Activated naive CD4-positive, alpha-beta T cell treated with anti-CD3 and anti-CD28 coated beads, Interleukin-2, amount 50 U/mL, for 72 hours (primary cell): ENCODE data around the gene PTPN2. TPM values are rescaled to one million over a fixed set of nuclear protein-coding genes. Genes with fewer than 3 reads are reported as not detected.
A peak's percentile ranks its signal among the peaks of the same experiment; 100 is the strongest.

Source experiments
- ATAC-seq, 2 donors: fragments of 150-1000 bp; cut with Tn5 transposase; 2 replicates each; pipeline ENCODE4 v1.10.0; 2021; ENCODE audit warnings: mild to moderate bottlenecking in 2 of 2, moderate library complexity in 2 of 2
- DNase-seq, 2 donors: peaks; one replicate each; pipeline ENCODE4 v3.0.0; 2021 to 2022; ENCODE audit warnings: low spot score in 2 of 2
- H3K27ac Mint-ChIP-seq, 2 donors: one replicate each; pipeline ENCODE4 v1.8.0; 2022; ENCODE audit warnings: mild to moderate bottlenecking in 2 of 2, mixed read lengths in 2 of 2
- H3K36me3 Mint-ChIP-seq, 2 donors: one replicate each; pipeline ENCODE4 v1.8.0; 2022; ENCODE audit warnings: mixed read lengths in 2 of 2
- H3K9me3 Mint-ChIP-seq, 2 donors: one replicate each; pipeline ENCODE4 v1.8.0; 2022; ENCODE audit warnings: mixed read lengths in 2 of 2
- total RNA-seq, 2 donors: library from RNA; stranded (reverse); gene quantifications; one replicate each; pipeline ENCODE4 v1.2.3, GENCODE V29; 2022

The PTPN2 gene
- total RNA-seq, 2 donors from 2014 or later = 57.0 to 69.9 TPM

GRCh38 chr18:12821408-12821807, 62.6 kb downstream of the PTPN2 start:
- Mint-ChIP-seq H3K27ac (peak overlapping the region; percentile 5 to 42), H3K36me3 (peaks cover 1 to 34% of the 10 kb centered on the region in 2 donors)

GRCh38 chr18:12820506-12820905, 63.5 kb downstream of the PTPN2 start:
- H3K36me3 Mint-ChIP-seq = peaks cover 10 to 37% of the 10 kb centered on the region in 2 donors
- no peaks in the 10 kb centered on the region for H3K9me3 Mint-ChIP-seq
- DNase-seq (no peak), ATAC-seq (no peak)
- H3K27ac Mint-ChIP-seq = peak overlapping the region in 1 of 2 donors; percentile 76

More at GRCh38 chr18:12821408-12821807, 62.6 kb downstream of the PTPN2 start:
- no peaks in the 10 kb centered on the region for H3K9me3 Mint-ChIP-seq
- no peak for DNase-seq
- ATAC-seq = no peak

- Mint-ChIP-seq H3K36me3 (peaks cover 10 to 32% of the 10 kb centered on the region in 2 donors), H3K9me3 (no peaks in the 10 kb centered on the region), H3K27ac (no peak overlapping the region)
- ATAC-seq (peak in 1 of 2 donors; percentile 29), DNase-seq (no peak)
Measured at GRCh38 chr18:12819841-12820240, 64.2 kb downstream of the PTPN2 start.

- ATAC-seq = peak; percentile 73 to 94
- H3K9me3 Mint-ChIP-seq = no peaks in the 10 kb centered on the region
- H3K36me3 Mint-ChIP-seq = peaks cover 10 to 32% of the 10 kb centered on the region in 2 donors
- H3K27ac Mint-ChIP-seq = peak overlapping the region in 1 of 2 donors; percentile 85
- DNase-seq = no peak
Measured at GRCh38 chr18:12819322-12819721, 64.7 kb downstream of the PTPN2 start.

- H3K9me3 Mint-ChIP-seq = no peaks in the 10 kb centered on the region
- peaks cover 10 to 36% of the 10 kb centered on the region in 2 donors for H3K36me3 Mint-ChIP-seq
- peak overlapping the region in 1 of 2 donors; percentile 37 for H3K27ac Mint-ChIP-seq
- no peak for ATAC-seq
- DNase-seq = no peak
Measured at GRCh38 chr18:12818243-12818642, 65.8 kb downstream of the PTPN2 start.

- Mint-ChIP-seq H3K9me3 (no peaks in the 10 kb centered on the region), H3K27ac (no peak overlapping the region), H3K36me3 (peaks cover 10 to 35% of the 10 kb centered on the region in 2 donors)
- DNase-seq (no peak), ATAC-seq (no peak)
Measured at GRCh38 chr18:12816451-12816850, 67.6 kb downstream of the PTPN2 start.

- ATAC-seq = peak; percentile 81 to 95
- no peak for DNase-seq
- peak overlapping the region in 1 of 2 donors; percentile 79 for H3K27ac Mint-ChIP-seq
Measured at GRCh38 chr18:12811191-12811950, 72.7 kb downstream of the PTPN2 start.

GRCh38 chr18:12803069-12803936, 80.7 kb downstream of the PTPN2 start:
- DNase-seq = no peak
- ATAC-seq = peak in 1 of 2 donors; percentile 60
- Mint-ChIP-seq H3K9me3 (no peaks in the 10 kb centered on the region), H3K27ac (no peak overlapping the region), H3K36me3 (peaks cover 0 to 15% of the 10 kb centered on the region in 2 donors)

More at GRCh38 chr18:12811191-12811950, 72.7 kb downstream of the PTPN2 start:
- H3K9me3 Mint-ChIP-seq = no peaks in the 10 kb centered on the region
- peaks cover 14 to 47% of the 10 kb centered on the region in 2 donors for H3K36me3 Mint-ChIP-seq

- H3K27ac Mint-ChIP-seq = no peak overlapping the region
- no peaks in the 10 kb centered on the region for H3K9me3 Mint-ChIP-seq
- no peak for DNase-seq
- ATAC-seq = no peak
- H3K36me3 Mint-ChIP-seq = peaks cover 0 to 12% of the 10 kb centered on the region in 2 donors
Measured at GRCh38 chr18:12802538-12802937, 81.5 kb downstream of the PTPN2 start.

- Mint-ChIP-seq H3K9me3 (no peaks in the 10 kb centered on the region), H3K36me3 (no peaks in the 10 kb centered on the region), H3K27ac (no peak overlapping the region)
- DNase-seq (no peak), ATAC-seq (no peak)
Measured at GRCh38 chr18:12796448-12796847, 87.6 kb downstream of the PTPN2 start.

- DNase-seq (no peak), ATAC-seq (peak in 1 of 2 donors; percentile 41)
- Mint-ChIP-seq H3K27ac (no peak overlapping the region), H3K9me3 (no peaks in the 10 kb centered on the region), H3K36me3 (no peaks in the 10 kb centered on the region)
Measured at GRCh38 chr18:12791610-12792009, 92.4 kb downstream of the PTPN2 start.

- Mint-ChIP-seq H3K9me3 (no peaks in the 10 kb centered on the region), H3K27ac (no peak overlapping the region), H3K36me3 (peaks cover 0 to 5% of the 10 kb centered on the region in 2 donors)
- ATAC-seq (no peak), DNase-seq (no peak)
Measured at GRCh38 chr18:12786669-12787068, 97.4 kb downstream of the PTPN2 start.

- no peaks in the 10 kb centered on the region for H3K9me3 Mint-ChIP-seq
- peaks cover 0 to 5% of the 10 kb centered on the region in 2 donors for H3K36me3 Mint-ChIP-seq
- no peak for ATAC-seq
- H3K27ac Mint-ChIP-seq = peak overlapping the region; percentile 15 to 18
- no peak for DNase-seq
Measured at GRCh38 chr18:12783524-12783923, 100.5 kb downstream of the PTPN2 start.

GRCh38 chr18:12782521-12782920, 101.5 kb downstream of the PTPN2 start:
- Mint-ChIP-seq H3K27ac (no peak overlapping the region), H3K9me3 (no peaks in the 10 kb centered on the region), H3K36me3 (peaks cover 0 to 5% of the 10 kb centered on the region in 2 donors)
- DNase-seq (no peak), ATAC-seq (no peak)

GRCh38 chr18:12779456-12779855, 104.6 kb downstream of the PTPN2 start:
- ATAC-seq = no peak
- peaks cover 4 to 6% of the 10 kb centered on the region in 2 donors for H3K9me3 Mint-ChIP-seq
- DNase-seq = no peak
- H3K36me3 Mint-ChIP-seq = peaks cover 9 to 10% of the 10 kb centered on the region in 2 donors
- H3K27ac Mint-ChIP-seq = no peak overlapping the region

GRCh38 chr18:12779043-12779442, 105.0 kb downstream of the PTPN2 start:
- ATAC-seq = no peak
- Mint-ChIP-seq H3K9me3 (peaks cover 4 to 6% of the 10 kb centered on the region in 2 donors), H3K27ac (no peak overlapping the region), H3K36me3 (peaks cover 9 to 10% of the 10 kb centered on the region in 2 donors)
- DNase-seq = no peak

GRCh38 chr18:12777500-12777944, 106.5 kb downstream of the PTPN2 start:
- peaks cover 4 to 6% of the 10 kb centered on the region in 2 donors for H3K9me3 Mint-ChIP-seq
- H3K36me3 Mint-ChIP-seq = peaks cover 9 to 10% of the 10 kb centered on the region in 2 donors
- no peak for DNase-seq
- peak in 1 of 2 donors; percentile 57 for ATAC-seq
- H3K27ac Mint-ChIP-seq = no peak overlapping the region
